Spleen (tissue), 7 donors: Measurements from ENCODE around the gene FEM1B.

Experiments used
- CTCF ChIP-seq, 11 experiments: fragments of 200-600 bp in 7 of 11; fragments of 450-650 bp in 4 of 11; sonication (generic) in 4 of 11; IDR thresholded peaks in 8 of 11; conservative IDR thresholded peaks in 3 of 11; 1 replicate in 7 of 11; 2 replicates in 4 of 11; pipeline versions ENCODE4 v1.4.0 to v1.8.0; 2016 to 2021; ENCODE audit warnings: antibody characterized with exemption in 11 of 11, inconsistent platforms in 4 of 11, mild to moderate bottlenecking in 1 of 11
- POLR2AphosphoS5 ChIP-seq, 3 donors: sonication (generic); formaldehyde crosslinking; IDR thresholded peaks; one replicate each; pipeline ENCODE4 v1.5.1; 2017; ENCODE audit warnings: antibody characterized with exemption in 3 of 3
- donor health status: DM: no; HTN: no; CAD: no; lungs with moderate emphysema.
- donor health status: DM: no; HTN: no; CAD: no.
- donor health status: DM: no; HTN: no; CAD: no.

- TF ChIP-seq CTCF (IDR thresholded peaks at IDR 0.05 in 8 of 11, conservative IDR thresholded peaks at IDR 0.05 in 3 of 11) (no peak), POLR2AphosphoS5 (IDR thresholded peaks at IDR 0.05) (no peak)
Observed at GRCh38 chr15:68300115-68300940, 22.8 kb downstream of the FEM1B start.
